Activated naive CD8-positive, alpha-beta T cell treated with anti-CD3 and anti-CD28 coated beads, Interleukin-2, amount 50 U/mL, for 24 hours (primary cell): ENCODE data around the gene KRTAP5-7.
"Not testable (repeated sequence)": the region's sequence is repeated elsewhere in the genome, so short reads cannot be mapped to it uniquely, and the experiment has no call there.

Experiments used
- ATAC-seq: fragments of 150-1000 bp; cut with Tn5 transposase; one replicate; pipeline ENCODE4 v1.10.0; 2021
- DNase-seq: peaks from one replicate; pipeline ENCODE4 v3.0.0; 2021
- H3K27ac Mint-ChIP-seq: one replicate; pipeline ENCODE4 v1.8.0; 2021; ENCODE audit warnings: mild to moderate bottlenecking, mixed read lengths
- H3K27me3 Mint-ChIP-seq: one replicate; pipeline ENCODE4 v1.8.0; 2021; ENCODE audit warnings: mixed read lengths
- H3K36me3 Mint-ChIP-seq: one replicate; pipeline ENCODE4 v1.8.0; 2021; ENCODE audit warnings: low read depth, mixed read lengths
- H3K4me1 Mint-ChIP-seq: one replicate; pipeline ENCODE4 v1.8.0; 2021; ENCODE audit warnings: mixed read lengths
- H3K4me3 Mint-ChIP-seq: one replicate; pipeline ENCODE4 v1.8.0; 2021; ENCODE audit warnings: mild to moderate bottlenecking, moderate library complexity, mixed read lengths
- H3K9me3 Mint-ChIP-seq: one replicate; pipeline ENCODE4 v1.8.0; 2021; ENCODE audit warnings: mixed read lengths

KRTAP5-7 gene

DNA sequence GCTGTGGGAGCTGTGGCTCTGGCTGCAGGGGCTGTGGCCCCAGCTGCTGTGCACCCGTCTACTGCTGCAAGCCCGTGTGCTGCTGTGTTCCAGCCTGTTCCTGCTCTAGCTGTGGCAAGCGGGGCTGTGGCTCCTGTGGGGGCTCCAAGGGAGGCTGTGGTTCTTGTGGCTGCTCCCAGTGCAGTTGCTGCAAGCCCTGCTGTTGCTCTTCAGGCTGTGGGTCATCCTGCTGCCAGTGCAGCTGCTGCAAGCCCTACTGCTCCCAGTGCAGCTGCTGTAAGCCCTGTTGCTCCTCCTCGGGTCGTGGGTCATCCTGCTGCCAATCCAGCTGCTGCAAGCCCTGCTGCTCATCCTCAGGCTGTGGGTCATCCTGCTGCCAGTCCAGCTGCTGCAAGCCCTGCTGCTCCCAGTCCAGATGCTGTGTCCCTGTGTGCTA, 21.7 kb downstream of the KRTAP5-7 start:
- Mint-ChIP-seq H3K9me3 (no peaks in the 10 kb centered on the region), H3K4me3 (no peak overlapping the region), H3K27ac (no peak overlapping the region), H3K27me3 (peaks cover 22% of the 10 kb centered on the region), H3K4me1 (peaks cover 18% of the 10 kb centered on the region), H3K36me3 (no peaks in the 10 kb centered on the region)
- DNase-seq (no peak), ATAC-seq (no peak)

DNA sequence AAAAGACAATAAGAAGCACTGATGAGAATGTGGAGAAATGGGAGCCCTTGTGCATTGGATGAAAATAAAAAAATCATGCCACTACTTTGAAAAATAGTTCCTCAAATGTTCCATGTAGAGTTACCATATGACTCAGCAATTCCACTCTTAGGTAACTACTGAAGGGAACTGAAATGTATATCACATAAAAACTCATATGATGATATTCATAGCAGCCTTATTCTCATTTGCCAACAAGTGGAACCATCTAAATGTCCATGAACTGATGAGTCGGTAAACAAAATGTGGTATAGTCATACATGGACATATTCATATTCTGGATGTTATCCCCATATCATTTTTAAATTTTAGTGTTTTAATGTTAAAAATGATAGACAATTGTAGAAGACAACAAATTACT, 24.6 kb downstream of the KRTAP5-7 start:
- peaks cover 10% of the 10 kb centered on the region for H3K4me1 Mint-ChIP-seq
- no peak overlapping the region for H3K27ac Mint-ChIP-seq

DNA sequence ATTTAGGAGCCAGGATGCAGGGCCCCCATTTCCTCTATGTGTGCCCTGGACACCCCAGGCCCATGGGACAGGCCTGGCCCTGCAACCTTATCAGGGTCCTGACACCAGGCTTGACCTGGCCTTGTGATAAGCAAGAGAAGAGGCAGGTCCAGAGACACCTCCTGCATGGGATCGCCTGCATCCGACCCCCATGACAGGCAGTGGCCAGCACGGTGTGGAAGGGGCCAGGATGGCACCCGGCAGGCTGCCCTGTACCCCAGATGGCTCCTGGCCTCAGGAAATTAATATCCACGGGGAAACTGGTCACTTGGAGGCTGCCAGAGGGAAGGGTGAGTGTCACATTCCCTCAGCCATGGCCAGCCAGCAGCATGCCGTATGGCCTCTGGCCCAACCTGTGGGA, 27.9 kb downstream of the KRTAP5-7 start:
- Mint-ChIP-seq H3K4me3 (no peak overlapping the region), H3K9me3 (no peaks in the 10 kb centered on the region), H3K27ac (no peak overlapping the region), H3K36me3 (no peaks in the 10 kb centered on the region), H3K4me1 (peaks cover 10% of the 10 kb centered on the region), H3K27me3 (peaks cover 19% of the 10 kb centered on the region)
- DNase-seq (no peak), ATAC-seq (no peak)

More for the DNA sequence above, 24.6 kb downstream of the KRTAP5-7 start:
- ATAC-seq: no peak
- no peak for DNase-seq
- no peaks in the 10 kb centered on the region for H3K9me3 Mint-ChIP-seq
- no peak overlapping the region for H3K4me3 Mint-ChIP-seq
- H3K36me3 Mint-ChIP-seq: no peaks in the 10 kb centered on the region
- peaks cover 23% of the 10 kb centered on the region for H3K27me3 Mint-ChIP-seq

DNA sequence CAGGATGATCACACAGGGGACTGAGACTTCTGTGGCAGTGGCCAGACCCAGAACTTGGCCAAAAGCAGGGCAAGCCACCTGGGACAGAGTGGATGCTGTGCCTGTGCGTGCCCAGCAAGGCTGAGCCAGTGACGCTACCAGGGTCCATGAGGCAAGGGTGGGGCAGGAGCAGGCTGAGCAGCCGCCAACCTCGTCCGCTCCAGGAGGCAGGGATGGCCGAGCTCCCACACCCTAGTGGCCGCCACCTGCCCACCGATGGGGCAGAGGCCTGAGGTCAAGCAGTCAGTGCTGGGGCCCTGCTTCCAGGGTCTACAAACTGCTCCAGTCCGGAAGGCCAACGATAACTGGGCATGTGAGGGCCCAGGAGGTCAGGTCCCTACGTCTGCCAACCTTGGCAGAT, 28.4 kb downstream of the KRTAP5-7 start:
- Mint-ChIP-seq H3K36me3 (no peaks in the 10 kb centered on the region), H3K27me3 (peaks cover 16% of the 10 kb centered on the region), H3K4me1 (peaks cover 10% of the 10 kb centered on the region), H3K9me3 (no peaks in the 10 kb centered on the region), H3K4me3 (no peak overlapping the region), H3K27ac (no peak overlapping the region)
- no peak for ATAC-seq
- DNase-seq: no peak

DNA sequence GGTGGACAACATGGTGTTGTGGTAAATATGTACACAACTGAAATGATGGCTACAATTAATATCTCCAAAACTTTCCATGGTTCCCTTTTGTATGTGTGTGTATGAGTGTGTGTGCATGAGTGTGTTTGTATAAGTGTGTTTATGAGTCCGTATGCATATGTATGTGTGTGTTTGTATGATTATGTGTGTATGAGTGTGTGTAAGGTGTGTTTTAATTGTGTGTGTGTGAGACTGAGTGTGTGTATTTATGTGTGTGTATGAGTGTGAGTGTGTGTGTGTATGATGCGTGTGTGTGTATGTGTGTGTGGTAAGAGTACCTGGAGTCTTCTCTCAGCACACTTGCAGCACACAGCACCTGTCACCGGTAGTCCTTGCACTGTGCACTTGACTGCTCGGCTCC, 29.0 kb downstream of the KRTAP5-7 start:
- no peak for ATAC-seq
- no peak overlapping the region for H3K4me3 Mint-ChIP-seq
- no peaks in the 10 kb centered on the region for H3K36me3 Mint-ChIP-seq
- no peak overlapping the region for H3K27ac Mint-ChIP-seq
- no peaks in the 10 kb centered on the region for H3K9me3 Mint-ChIP-seq
- DNase-seq: no peak
- peaks cover 18% of the 10 kb centered on the region for H3K27me3 Mint-ChIP-seq
- H3K4me1 Mint-ChIP-seq: peaks cover 10% of the 10 kb centered on the region

DNA sequence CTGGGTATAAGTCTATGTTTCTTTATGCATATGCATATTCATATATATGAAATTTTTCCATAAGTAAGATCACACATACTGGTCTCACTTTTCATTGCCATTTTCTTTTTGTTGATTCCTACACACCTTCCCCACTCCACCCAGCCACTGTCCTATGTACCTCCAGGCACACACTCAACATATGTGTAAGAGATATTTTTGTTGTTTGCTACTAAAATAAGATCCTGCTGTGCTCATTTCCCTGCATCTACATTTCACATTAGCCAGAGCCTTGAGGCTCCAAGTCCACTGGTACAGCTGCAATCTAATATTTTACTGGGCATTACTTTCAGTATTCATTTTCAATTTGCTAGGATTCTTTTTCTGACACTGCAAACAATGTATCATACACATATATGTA, 30.2 kb downstream of the KRTAP5-7 start:
- Mint-ChIP-seq H3K36me3 (no peaks in the 10 kb centered on the region), H3K27ac (no peak overlapping the region), H3K27me3 (peaks cover 25% of the 10 kb centered on the region), H3K4me1 (no peaks in the 10 kb centered on the region), H3K9me3 (no peaks in the 10 kb centered on the region), H3K4me3 (no peak overlapping the region)
- no peak for DNase-seq
- ATAC-seq: no peak

DNA sequence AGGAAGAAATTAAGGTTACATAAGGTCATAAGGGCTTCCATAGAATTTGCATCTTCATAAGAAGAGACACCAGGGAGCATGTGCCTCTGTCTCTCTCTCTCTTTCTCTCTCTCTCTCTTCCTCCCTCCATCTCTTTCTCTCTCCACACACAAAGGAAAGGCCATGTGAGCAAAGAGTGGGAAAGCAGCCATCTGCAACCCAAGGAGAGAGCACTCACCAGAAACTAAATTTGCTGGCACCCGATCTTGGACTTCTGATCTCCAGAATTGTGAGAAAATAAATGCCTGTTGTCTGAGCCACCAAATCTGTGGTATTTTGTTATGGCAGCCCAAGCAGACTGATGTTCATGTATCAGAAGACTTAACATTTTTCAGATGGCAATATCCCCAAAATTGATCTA, 31.9 kb downstream of the KRTAP5-7 start:
- H3K27ac Mint-ChIP-seq: no peak overlapping the region
- H3K4me3 Mint-ChIP-seq: no peak overlapping the region
- DNase-seq (no peak), ATAC-seq (no peak)
- H3K36me3 Mint-ChIP-seq: no peaks in the 10 kb centered on the region
- H3K9me3 Mint-ChIP-seq: no peaks in the 10 kb centered on the region
- peaks cover 37% of the 10 kb centered on the region for H3K27me3 Mint-ChIP-seq
- H3K4me1 Mint-ChIP-seq: no peaks in the 10 kb centered on the region

DNA sequence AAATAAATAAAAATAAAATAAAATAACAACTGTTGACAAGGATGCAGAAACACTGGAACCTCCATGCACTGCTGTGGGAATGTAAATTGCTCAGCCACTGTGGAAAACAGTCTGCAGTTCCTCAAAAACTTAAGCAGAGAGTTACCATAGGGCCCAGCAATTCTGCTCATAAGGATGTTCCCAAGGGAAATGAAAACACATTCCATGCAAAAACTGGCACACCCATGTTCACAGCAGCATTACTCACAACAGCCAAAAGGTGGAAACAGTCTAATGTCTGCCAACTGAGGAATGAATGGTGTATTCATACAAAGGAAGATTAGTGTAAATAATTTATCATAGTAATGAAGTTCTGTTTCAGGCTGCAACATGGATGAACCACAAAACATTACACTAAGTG, 35.1 kb downstream of the KRTAP5-7 start:
- H3K27ac Mint-ChIP-seq: no peak overlapping the region
- no peak for ATAC-seq
- no peaks in the 10 kb centered on the region for H3K36me3 Mint-ChIP-seq
- DNase-seq: no peak
- no peak overlapping the region for H3K4me3 Mint-ChIP-seq
- no peaks in the 10 kb centered on the region for H3K4me1 Mint-ChIP-seq
- H3K9me3 Mint-ChIP-seq: no peaks in the 10 kb centered on the region
- H3K27me3 Mint-ChIP-seq: peaks cover 45% of the 10 kb centered on the region

DNA sequence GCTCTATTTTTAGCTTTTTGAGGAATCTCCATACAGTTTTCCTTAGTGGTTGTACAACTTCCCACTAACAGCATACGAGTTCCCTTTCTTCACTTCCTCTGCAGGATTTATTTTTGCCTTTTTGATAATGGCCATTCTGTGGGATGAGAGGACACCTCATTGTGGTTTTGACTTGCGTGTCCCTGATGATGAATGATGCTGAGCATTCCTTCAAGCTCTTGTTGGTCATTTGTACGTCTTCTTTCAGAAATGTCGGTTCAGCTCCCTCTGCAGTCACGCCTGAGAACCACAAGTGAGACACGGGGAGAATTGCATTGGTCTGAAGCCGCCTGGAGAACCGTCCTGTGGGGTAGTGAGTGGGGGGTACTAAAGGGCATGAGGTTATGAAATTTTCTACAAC, 36.3 kb downstream of the KRTAP5-7 start:
- Mint-ChIP-seq H3K27me3 (peaks cover 45% of the 10 kb centered on the region), H3K9me3 (no peaks in the 10 kb centered on the region), H3K27ac (no peak overlapping the region), H3K4me1 (no peaks in the 10 kb centered on the region), H3K36me3 (no peaks in the 10 kb centered on the region), H3K4me3 (no peak overlapping the region)
- DNase-seq (peak; percentile 16), ATAC-seq (peak; percentile 49)

DNA sequence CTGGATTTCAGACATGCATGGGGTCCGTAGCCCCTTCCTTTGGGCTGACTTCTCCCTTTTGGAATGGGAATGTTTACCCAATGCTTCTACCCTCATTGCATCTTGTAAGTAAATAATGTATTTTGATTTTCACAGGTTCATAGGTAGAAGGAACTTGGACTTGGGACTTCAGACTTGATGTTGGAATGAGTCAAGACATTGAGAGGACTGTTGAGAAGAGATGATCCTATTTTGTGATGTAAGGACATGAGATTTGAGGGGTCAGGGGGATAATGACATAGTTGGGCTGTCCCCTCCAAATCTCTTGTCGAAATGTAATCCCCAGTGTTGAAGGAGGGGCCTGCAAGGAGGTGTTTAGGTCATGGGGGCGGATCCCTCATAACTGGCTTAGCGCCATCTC, 37.4 kb downstream of the KRTAP5-7 start:
- H3K36me3 Mint-ChIP-seq: no peaks in the 10 kb centered on the region
- ATAC-seq: no peak
- DNase-seq: no peak
- H3K4me3 Mint-ChIP-seq: no peak overlapping the region
- no peaks in the 10 kb centered on the region for H3K9me3 Mint-ChIP-seq
- no peak overlapping the region for H3K27ac Mint-ChIP-seq
- H3K27me3 Mint-ChIP-seq: peaks cover 45% of the 10 kb centered on the region
- H3K4me1 Mint-ChIP-seq: no peaks in the 10 kb centered on the region

DNA sequence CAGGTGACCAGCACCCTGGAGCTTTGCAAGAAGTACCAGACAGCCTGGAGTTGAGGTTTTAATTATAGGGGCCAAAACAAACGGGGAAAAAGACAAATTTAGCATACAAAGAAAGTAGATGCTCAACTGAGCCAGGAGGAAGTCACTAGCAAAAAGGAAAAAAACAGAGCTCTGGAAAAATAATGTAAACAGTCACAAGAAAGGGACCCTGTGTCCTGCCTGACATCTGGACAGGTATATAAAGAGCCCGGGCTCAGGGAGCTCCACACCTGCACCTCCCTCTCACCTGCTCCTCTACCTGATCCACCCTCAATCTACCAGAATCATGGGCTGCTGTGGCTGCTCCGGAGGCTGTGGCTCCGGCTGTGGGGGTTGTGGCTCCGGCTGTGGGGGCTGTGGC, 38.2 kb downstream of the KRTAP5-7 start, which contains the start of gene KRTAP5-10:
TSS of gene KRTAP5-10 (plus strand) at position 301 of the 400 bp plus-strand sequence. CDS start at position 326, 25 bp downstream.
- Mint-ChIP-seq H3K9me3 (no peaks in the 10 kb centered on the region), H3K36me3 (no peaks in the 10 kb centered on the region), H3K27ac (no peak within 1 kb of the TSS), H3K4me3 (no peak within 1 kb of the TSS), H3K27me3 (peaks cover 48% of the 10 kb centered on the region), H3K4me1 (no peaks in the 10 kb centered on the region)
- ATAC-seq (no peak), DNase-seq (no peak)

DNA sequence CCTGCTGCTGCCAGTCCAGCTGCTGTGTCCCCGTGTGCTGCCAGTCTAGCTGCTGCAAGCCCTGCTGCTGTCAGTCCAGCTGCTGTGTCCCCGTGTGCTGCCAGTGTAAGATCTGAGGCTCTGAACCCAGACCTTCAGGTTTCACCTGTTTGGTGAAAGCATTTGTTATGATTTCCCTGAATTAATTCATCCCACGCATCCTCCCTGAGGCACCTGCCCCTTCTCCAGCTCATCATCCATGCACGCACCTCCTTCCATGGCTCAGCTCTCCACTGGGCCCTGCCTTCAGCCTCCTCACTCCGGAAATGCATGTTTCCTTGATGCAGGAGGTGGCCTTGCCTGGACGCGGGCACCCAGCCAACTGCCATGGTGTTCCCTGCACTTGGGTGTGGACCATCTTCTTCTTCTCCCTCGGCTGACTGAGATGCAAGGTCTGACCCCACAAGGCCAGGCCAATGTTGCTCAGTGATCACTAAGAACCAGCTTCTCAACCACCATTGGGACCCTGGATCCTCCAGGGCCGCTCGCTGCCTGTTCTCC, 39.1 kb downstream of the KRTAP5-7 start:
- no peaks in the 10 kb centered on the region for H3K36me3 Mint-ChIP-seq
- no peaks in the 10 kb centered on the region for H3K4me1 Mint-ChIP-seq
- no peaks in the 10 kb centered on the region for H3K9me3 Mint-ChIP-seq
- no peak overlapping the region for H3K4me3 Mint-ChIP-seq
- no peak overlapping the region for H3K27ac Mint-ChIP-seq
- no peak for DNase-seq
- H3K27me3 Mint-ChIP-seq: peaks cover 48% of the 10 kb centered on the region
- no peak for ATAC-seq

DNA sequence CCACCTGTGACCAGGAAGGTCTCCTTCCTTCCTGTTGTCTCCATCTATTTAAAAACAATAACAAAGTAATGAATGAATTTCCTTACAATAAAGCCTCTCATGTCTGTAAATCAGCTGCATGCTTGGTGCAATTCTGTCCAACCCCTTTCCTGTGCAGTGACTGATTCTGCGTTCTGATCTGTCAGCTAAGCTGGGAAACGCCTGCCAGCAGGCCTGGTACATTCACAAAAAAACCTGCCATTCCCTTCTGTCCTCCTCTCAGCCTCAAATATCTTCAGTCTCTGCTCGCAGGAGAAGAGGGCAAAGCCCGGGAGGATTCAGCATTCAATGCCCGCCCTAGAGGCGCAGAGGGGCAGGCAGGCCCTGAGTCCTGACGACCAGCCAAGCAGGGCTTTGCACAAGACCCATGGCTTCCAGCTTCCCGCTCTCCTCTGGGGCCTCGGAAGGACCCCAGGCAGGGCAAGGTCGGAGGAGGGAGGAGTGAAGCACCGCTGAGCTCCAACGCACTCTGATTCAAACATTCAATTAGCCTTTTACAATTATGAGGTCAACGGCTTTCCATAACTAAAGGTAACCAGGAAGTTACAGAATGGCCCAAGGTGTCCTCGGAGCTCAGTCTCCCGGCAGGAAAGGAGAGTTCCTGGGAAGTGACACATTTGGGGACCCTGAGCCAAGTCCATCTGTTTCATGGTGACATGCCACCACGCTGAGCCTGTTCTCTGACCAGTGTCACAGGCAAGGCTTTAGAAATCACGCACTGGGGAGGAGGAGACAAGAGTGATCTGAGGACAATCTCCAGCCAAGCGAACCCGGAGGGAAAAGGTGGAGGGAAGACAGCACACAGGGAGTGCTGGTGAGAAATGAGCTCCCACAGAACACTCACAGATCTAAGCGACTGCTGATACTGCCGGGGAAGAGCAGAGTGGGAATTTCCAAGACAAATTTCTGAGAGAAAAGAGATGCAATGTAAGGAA, 39.8 kb downstream of the KRTAP5-7 start:
- H3K4me1 Mint-ChIP-seq: not testable (repeated sequence)

DNA sequence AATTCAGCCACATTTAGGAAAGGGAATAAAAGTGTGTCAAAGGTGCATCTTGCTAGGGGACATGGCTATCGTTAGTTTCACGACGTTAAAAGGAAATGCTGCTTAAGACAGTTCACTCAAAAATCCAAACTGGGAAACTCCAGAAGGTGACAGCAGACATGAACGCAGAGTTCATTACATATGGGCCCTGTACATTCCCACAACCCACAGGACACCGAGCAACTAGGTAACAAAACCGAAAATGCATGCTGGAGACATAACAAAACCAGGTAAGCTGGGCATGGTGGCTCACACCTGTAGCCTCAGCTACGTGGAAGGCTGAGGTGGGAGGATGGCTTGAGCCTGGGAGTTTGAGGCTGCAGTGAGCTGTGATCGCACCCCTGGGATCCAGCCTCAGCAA, 40.6 kb downstream of the KRTAP5-7 start:
- not testable (repeated sequence) for H3K36me3 Mint-ChIP-seq

More for the DNA sequence above, 39.8 kb downstream of the KRTAP5-7 start:
- ATAC-seq, H3K9me3 Mint-ChIP-seq, H3K4me3 Mint-ChIP-seq, DNase-seq, H3K36me3 Mint-ChIP-seq, H3K27ac Mint-ChIP-seq: not testable (repeated sequence)
- peaks cover 42% of the 10 kb centered on the region for H3K27me3 Mint-ChIP-seq

DNA sequence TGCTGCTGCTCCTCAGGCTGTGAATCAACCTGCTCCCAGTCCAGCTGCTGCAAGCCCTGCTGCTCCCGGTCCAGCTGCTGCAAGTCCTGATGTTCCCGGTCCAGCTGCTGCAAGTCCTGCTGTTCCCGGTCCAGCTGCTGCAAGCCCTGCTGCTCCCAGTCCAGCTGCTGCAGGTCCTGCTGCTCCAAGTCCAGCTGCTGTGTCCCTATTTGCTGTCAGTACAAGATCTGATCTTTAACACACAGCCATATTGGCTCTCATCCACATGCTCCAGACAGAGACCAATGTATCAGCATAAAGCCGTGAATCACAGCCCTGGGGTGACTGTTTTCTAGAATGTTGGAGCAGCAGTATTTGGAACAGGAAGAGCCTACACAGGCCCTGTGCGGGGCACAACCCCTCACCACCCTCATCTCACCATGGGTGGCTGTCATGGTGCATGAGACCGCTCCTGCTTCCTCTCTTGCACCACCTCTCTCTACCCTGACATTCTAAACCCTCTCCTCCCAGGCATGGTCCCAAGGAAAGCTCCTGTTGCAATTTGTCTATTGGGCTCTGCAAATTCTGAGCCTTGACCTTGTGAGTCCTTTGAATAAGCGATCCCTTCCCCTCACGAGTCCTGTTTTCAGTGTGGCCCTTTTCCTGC, 41.8 kb downstream of the KRTAP5-7 start:
- ATAC-seq (no peak), DNase-seq (no peak)
- Mint-ChIP-seq H3K27me3 (peaks cover 30% of the 10 kb centered on the region), H3K36me3 (no peaks in the 10 kb centered on the region), H3K27ac (no peak overlapping the region), H3K9me3 (no peaks in the 10 kb centered on the region), H3K4me3 (no peak overlapping the region), H3K4me1 (no peaks in the 10 kb centered on the region)

More for the DNA sequence above, 40.6 kb downstream of the KRTAP5-7 start:
- not testable (repeated sequence) for H3K4me1 Mint-ChIP-seq, DNase-seq, ATAC-seq, H3K9me3 Mint-ChIP-seq, H3K27ac Mint-ChIP-seq, H3K4me3 Mint-ChIP-seq
- H3K27me3 Mint-ChIP-seq: peaks cover 40% of the 10 kb centered on the region
